HG03097 (cell line): ENCODE measurements around the gene RTP2.

ENCODE experiments used
- ATAC-seq: cut with Tn5 transposase; IDR thresholded peaks from one replicate; pipeline ENCODE4 v1.9.1; 2021; ENCODE audit not compliant: unreplicated experiment, low FRiP score

Gene RTP2

GRCh38 chr3:187677604-187678003 lies 24.8 kb downstream of the RTP2 start:
- ATAC-seq = no peak

GRCh38 chr3:187673012-187673411 lies 29.3 kb downstream of the RTP2 start:
- ATAC-seq = no peak

DNA sequence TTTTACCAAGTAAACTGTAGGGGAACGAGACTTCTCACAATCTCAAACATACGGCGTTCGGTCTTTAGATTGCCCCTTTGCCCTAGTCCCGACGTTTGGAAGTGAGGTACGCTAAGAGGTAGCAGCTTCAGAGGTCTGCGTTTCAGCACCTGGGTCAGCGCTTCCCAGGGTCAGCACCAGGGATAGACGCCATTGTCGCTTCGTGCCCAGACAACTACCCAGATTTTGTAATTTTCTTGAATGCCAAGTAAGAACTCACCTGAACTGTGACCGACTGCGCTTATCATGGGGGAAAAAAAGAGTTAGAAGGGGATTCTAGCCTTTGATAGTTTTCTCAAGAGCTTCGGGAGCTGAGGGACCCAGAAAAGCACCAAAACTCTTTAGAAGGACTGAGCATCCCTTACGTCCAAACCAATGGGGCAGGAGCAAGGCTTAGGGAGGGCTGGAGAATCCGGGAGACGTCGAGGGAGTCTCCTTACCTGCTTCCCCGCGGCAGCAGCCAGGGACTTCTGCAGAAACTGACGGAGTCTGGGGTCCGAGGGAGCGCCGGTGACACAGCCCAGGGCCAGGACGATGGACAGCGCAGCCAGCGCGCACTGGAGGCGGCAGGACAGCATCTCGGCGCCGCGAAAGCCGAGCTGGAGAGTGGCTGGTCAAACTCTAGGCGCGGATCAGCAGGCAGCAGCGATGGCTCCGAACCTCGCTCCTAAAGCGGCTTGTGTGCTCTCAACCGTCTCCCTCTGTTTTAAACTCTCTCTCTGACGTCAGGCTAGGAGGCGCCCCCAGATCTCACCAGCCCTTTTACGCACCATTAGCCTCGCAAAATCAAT lies 32.5 kb downstream of the RTP2 start, which contains the start of gene SST:
TSS of gene SST (minus strand) at position 720 of the 830 bp plus-strand sequence. CDS start at position 617, 103 bp downstream.
- no peak for ATAC-seq

DNA sequence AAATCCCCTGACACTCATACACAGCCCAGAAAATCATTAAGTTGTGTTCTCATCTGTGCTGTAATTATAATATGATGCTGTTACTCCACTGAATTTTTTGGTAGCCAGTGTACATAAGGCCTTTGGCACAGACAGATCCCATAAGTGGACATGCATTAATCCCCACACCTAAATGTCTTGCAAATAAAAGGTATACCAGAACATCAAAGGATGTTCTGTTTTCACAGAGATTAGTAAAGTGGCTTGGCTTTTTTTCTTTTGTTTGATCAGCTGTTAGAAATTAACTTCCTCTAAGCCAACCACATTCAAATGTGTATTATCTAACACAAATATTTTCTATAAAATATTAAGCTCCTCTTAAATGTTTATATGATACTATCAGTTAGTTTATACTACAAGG lies 34.8 kb downstream of the RTP2 start:
- ATAC-seq = no peak

DNA sequence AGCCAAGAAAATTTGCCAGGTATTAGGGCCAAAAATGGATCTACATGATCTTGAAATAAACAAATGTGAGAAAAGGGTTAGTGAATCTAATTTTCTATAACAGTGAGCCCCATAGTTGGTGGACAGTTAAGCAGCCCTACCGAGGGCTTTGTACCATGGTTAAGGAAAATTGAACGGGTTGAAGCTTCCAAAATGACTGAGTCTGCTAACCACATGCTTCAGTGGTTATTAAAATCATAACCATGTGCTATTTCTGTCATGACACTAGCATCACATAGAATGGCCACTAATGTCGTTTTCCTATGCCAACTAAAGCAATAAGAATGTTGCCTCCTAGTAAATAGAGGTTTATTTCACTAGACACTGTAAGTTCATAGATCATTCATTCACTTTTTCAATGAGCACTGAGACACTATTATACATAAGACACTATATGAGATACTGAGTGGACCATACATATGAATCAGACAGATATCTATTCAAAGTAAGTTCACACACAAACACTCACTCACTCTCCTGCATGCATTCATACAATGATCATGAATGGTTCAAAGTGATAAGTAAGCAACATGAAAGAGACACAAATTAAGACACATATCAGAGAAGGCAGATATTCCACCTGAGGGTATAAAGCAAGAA lies 36.5 kb downstream of the RTP2 start:
- ATAC-seq = no peak

GRCh38 chr3:187665010-187665409 lies 37.3 kb downstream of the RTP2 start:
- ATAC-seq = no peak

DNA sequence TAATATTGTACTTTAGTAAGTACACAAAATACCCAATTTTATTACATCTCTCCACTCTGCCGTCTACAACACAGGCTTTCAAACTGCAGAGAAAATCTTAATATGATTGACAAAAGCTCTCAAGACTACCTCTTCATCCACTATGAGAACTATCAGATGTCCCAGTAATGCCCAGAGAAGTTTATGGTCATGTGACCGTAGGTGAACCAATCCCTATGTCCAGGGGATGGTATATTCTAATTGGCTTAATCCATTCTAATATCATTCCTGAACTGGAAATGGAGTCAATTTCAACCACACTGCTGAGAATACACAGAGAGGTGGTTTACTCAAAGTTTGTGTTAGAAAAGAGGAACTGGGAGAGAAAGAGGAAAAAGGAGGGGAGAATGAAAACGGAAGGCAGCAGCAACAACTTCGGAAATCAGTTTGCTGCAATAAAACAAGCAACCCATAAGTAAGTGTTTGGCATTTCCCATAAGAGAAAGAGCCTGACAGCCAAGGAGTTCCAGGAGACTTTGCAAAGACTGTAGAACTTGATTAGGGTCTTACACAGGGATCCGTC lies 39.4 kb downstream of the RTP2 start:
- no peak for ATAC-seq

- ATAC-seq = no peak
Observed at GRCh38 chr3:187661267-187661666, 41.1 kb downstream of the RTP2 start.

GRCh38 chr3:187651282-187651681 lies 51.1 kb downstream of the RTP2 start:
- ATAC-seq = no peak
